ENCODE results near the gene CHP2. TPM values are rescaled to one million over a fixed set of nuclear protein-coding genes. Genes with fewer than 3 reads are reported as not detected.

The CHP2 gene
- total and polyA plus RNA-seq, 9 of the 15 experiments (the other 6 are each of a cell fraction or from before 2014, with no cell fraction given): 0.23 to 1.1 (median 0.80) TPM

GRCh38 chr16:23803591-23804123 lies 48.8 kb downstream of the CHP2 start (continued):
- TF ChIP-seq E4F1 (CRISPR knock-in tag; IDR thresholded peaks at IDR 0.05; ENCODE audit: borderline replicate concordance) (no peak), STAT5B (CRISPR knock-in tag; IDR thresholded peaks at IDR 0.05) (no peak), MAX (CRISPR knock-in tag; IDR thresholded peaks at IDR 0.05) (peak; percentile 69), MTA1 (IDR thresholded peaks at IDR 0.05; ENCODE audit: borderline replicate concordance) (peak; percentile 71; the same call in 1 of the 2 replicates), MYNN (IDR thresholded peaks at IDR 0.05) (0 out of 2 replicates have a peak, but pooled peaks have one; percentile 58), MYNN (CRISPR knock-in tag; IDR thresholded peaks at IDR 0.05) (no peak), SIN3B (IDR thresholded peaks at IDR 0.05; ENCODE audit: low read depth) (no peak), NFIC (IDR thresholded peaks at IDR 0.05) (peak; percentile 42), NFATC3 (IDR thresholded peaks at IDR 0.05) (peak; percentile 49; the same call in 1 of the 2 replicates), SMARCA5 (IDR thresholded peaks at IDR 0.05) (peak; percentile 69; the same call in 1 of the 2 replicates), YY1 (IDR thresholded peaks at IDR 0.05; ENCODE audit: borderline replicate concordance in 1 of 3, control insufficient read depth in 1 of 3, extremely low read depth in 1 of 3, insufficient read depth in 3 of 3, insufficient read length in 1 of 3, insufficient replicate concordance in 2 of 3, low read depth in 1 of 3, low read length in 2 of 3) (peak in 1 of 3 experiments; percentile 24), MGA (IDR thresholded peaks at IDR 0.05) (0 out of 2 replicates have a peak, but pooled peaks have one; percentile 34), ZBTB8A (IDR thresholded peaks at IDR 0.05; ENCODE audit: partially characterized antibody) (no peak), NR2F6 (CRISPR knock-in tag; IDR thresholded peaks at IDR 0.05) (no peak), SMARCA4 (IDR thresholded peaks at IDR 0.05) (peak; percentile 77)

Data from K562 (cell line).